DOHH2 (cell line): ENCODE measurements around the gene MVB12B.

Source experiments
- H3F3A ChIP-seq: fragments of 200-600 bp; sonication (generic), shearing (Covaris generic); 2 replicates; pipeline ENCODE4 v1.6.0; 2016; ENCODE audit warnings: antibody characterized with exemption, mild to moderate bottlenecking; ENCODE audit not compliant: control insufficient read depth, insufficient read depth
- H3K27ac ChIP-seq: fragments of 200-600 bp; sonication (generic); 2 replicates; pipeline ENCODE4 v1.5.1; 2014; ENCODE audit warnings: low read depth, mild to moderate bottlenecking, low read length, moderate library complexity
- H3K27me3 ChIP-seq: fragments of 200-600 bp; sonication (generic); 2 replicates; pipeline ENCODE4 v1.6.1; 2014; ENCODE audit warnings: mild to moderate bottlenecking, low read length, mixed read lengths; ENCODE audit not compliant: control insufficient read depth
- H3K36me3 ChIP-seq: fragments of 200-600 bp; sonication (generic); 2 replicates; pipeline ENCODE4 v1.6.1; 2014; ENCODE audit warnings: mild to moderate bottlenecking, low read length, moderate library complexity, mixed read lengths; ENCODE audit not compliant: control insufficient read depth
- H3K4me1 ChIP-seq: fragments of 200-600 bp; sonication (generic); 2 replicates; pipeline ENCODE4 v1.6.1; 2014; ENCODE audit warnings: mild to moderate bottlenecking, low read length, mixed read lengths; ENCODE audit not compliant: control insufficient read depth
- H3K4me2 ChIP-seq: fragments of 200-600 bp; sonication (generic); 2 replicates; pipeline ENCODE4 v1.6.0; 2014; ENCODE audit warnings: mild to moderate bottlenecking, low read length, moderate library complexity
- H3K4me3 ChIP-seq: fragments of 200-600 bp; sonication (generic); 2 replicates; pipeline ENCODE4 v1.5.1; 2014; ENCODE audit warnings: mild to moderate bottlenecking, low read length, mixed read lengths
- H3K79me2 ChIP-seq: fragments of 200-600 bp; sonication (generic); 2 replicates; pipeline ENCODE4 v1.6.1; 2014; ENCODE audit warnings: mild to moderate bottlenecking, low read length, mixed read lengths; ENCODE audit not compliant: control insufficient read depth
- H3K9me2 ChIP-seq: fragments of 200-600 bp; sonication (generic); replicated peaks from 2 replicates; pipeline ENCODE4 v1.6.1; 2014; ENCODE audit warnings: mild to moderate bottlenecking, low read length, mixed read lengths; ENCODE audit not compliant: control insufficient read depth
- H3K9me3 ChIP-seq: fragments of 200-600 bp; sonication (generic); 2 replicates; pipeline ENCODE4 v1.6.1; 2014; ENCODE audit warnings: antibody characterized with exemption, low read length, mixed read lengths; ENCODE audit not compliant: control insufficient read depth, insufficient read depth
- H4K20me1 ChIP-seq: fragments of 200-600 bp; sonication (generic); 2 replicates; pipeline ENCODE4 v1.6.0; 2014; ENCODE audit warnings: low read depth, mild to moderate bottlenecking, antibody characterized with exemption, low read length, moderate library complexity; ENCODE audit not compliant: control insufficient read depth, insufficient read depth
- CTCF ChIP-seq: fragments of 200-600 bp; sonication (generic); IDR thresholded peaks from one replicate; pipeline ENCODE4 v1.5.1; 2014; ENCODE audit warnings: antibody characterized with exemption, mild to moderate bottlenecking, low read depth, low read length; ENCODE audit not compliant: poor library complexity, severe bottlenecking
- EZH2phosphoT487 ChIP-seq: fragments of 200-600 bp; sonication (generic); IDR thresholded peaks from 2 replicates; pipeline ENCODE4 v1.6.1; 2017; ENCODE audit warnings: borderline replicate concordance, mild to moderate bottlenecking, antibody characterized with exemption, low read length, moderate library complexity, mixed read lengths

MVB12B gene

GRCh38 chr9:126486276-126486675, 159.6 kb downstream of the MVB12B start:
- Histone ChIP-seq H3K79me2 (no peaks in the 10 kb centered on the region), H3F3A (no peaks in the 10 kb centered on the region), H4K20me1 (no peaks in the 10 kb centered on the region), H3K4me3 (no peak overlapping the region), H3K4me1 (no peaks in the 10 kb centered on the region), H3K4me2 (no peak overlapping the region), H3K9me3 (no peaks in the 10 kb centered on the region), H3K9me2 (no peaks in the 10 kb centered on the region), H3K36me3 (no peaks in the 10 kb centered on the region), H3K27ac (no peak overlapping the region), H3K27me3 (peaks cover 6% of the 10 kb centered on the region)
- TF ChIP-seq CTCF (no peak), EZH2phosphoT487 (no peak)

- Histone ChIP-seq H3K9me3 (no peaks in the 10 kb centered on the region), H3K4me2 (no peak overlapping the region), H3K36me3 (no peaks in the 10 kb centered on the region), H3K27ac (no peak overlapping the region), H3K9me2 (no peaks in the 10 kb centered on the region), H3K27me3 (peaks cover 6% of the 10 kb centered on the region), H3K4me1 (no peaks in the 10 kb centered on the region), H3F3A (no peaks in the 10 kb centered on the region), H3K4me3 (no peak overlapping the region), H3K79me2 (no peaks in the 10 kb centered on the region), H4K20me1 (no peaks in the 10 kb centered on the region)
- TF ChIP-seq EZH2phosphoT487 (no peak), CTCF (no peak)
Observed at GRCh38 chr9:126487856-126488255, 161.2 kb downstream of the MVB12B start.

- Histone ChIP-seq H3K27ac (no peak overlapping the region), H3K9me3 (no peaks in the 10 kb centered on the region), H3K79me2 (no peaks in the 10 kb centered on the region), H4K20me1 (no peaks in the 10 kb centered on the region), H3K27me3 (peaks cover 6% of the 10 kb centered on the region), H3K4me2 (no peak overlapping the region), H3F3A (no peaks in the 10 kb centered on the region), H3K4me1 (no peaks in the 10 kb centered on the region), H3K9me2 (no peaks in the 10 kb centered on the region), H3K4me3 (no peak overlapping the region), H3K36me3 (no peaks in the 10 kb centered on the region)
- TF ChIP-seq CTCF (no peak), EZH2phosphoT487 (no peak)
Observed at GRCh38 chr9:126488310-126488709, 161.7 kb downstream of the MVB12B start.

GRCh38 chr9:126488881-126489404, 162.3 kb downstream of the MVB12B start:
- no peak overlapping the region for H3K27ac ChIP-seq
- no peak overlapping the region for H3K4me2 ChIP-seq
- TF ChIP-seq EZH2phosphoT487 (no peak), CTCF (no peak)
- H3K79me2 ChIP-seq: no peaks in the 10 kb centered on the region
- no peaks in the 10 kb centered on the region for H4K20me1 ChIP-seq
- H3K4me3 ChIP-seq: no peak overlapping the region
- H3K9me3 ChIP-seq: no peaks in the 10 kb centered on the region
- peaks cover 9% of the 10 kb centered on the region for H3K27me3 ChIP-seq
- no peaks in the 10 kb centered on the region for H3F3A ChIP-seq
- no peaks in the 10 kb centered on the region for H3K4me1 ChIP-seq
- no peaks in the 10 kb centered on the region for H3K9me2 ChIP-seq
- H3K36me3 ChIP-seq: no peaks in the 10 kb centered on the region
